HepG2 (cell line): Measurements from ENCODE around the gene SERPINB6. TPM values are rescaled to one million over a fixed set of nuclear protein-coding genes. Genes with fewer than 3 reads are reported as not detected.

Experiments
- ATAC-seq: fragments of 200-7000 bp; cut with Tn5 transposase; 3 replicates; pipeline ENCODE4 v1.9.1; 2020; ENCODE audit warnings: mild to moderate bottlenecking, moderate library complexity
- BruUV-seq: library from RNA; stranded (reverse); fragments of 400-500 nt; replicated peaks from 2 replicates; lab custom pipeline; 2021; lab: Mats Ljungman, UMichigan
- CTCF ChIA-PET: fragments of 300-600 bp; formaldehyde crosslinking; extraction: SDS; loops from one replicate; lab custom pipeline; 2021; ENCODE audit warnings: low total read pairs, inconsistent platforms, low intra/inter-chr PET ratio; lab: Yijun Ruan, JAX
- POLR2A ChIA-PET: fragments of 350-600 bp; sonication (Branson Sonifier 250); formaldehyde crosslinking; loops from one replicate; lab custom pipeline; 2020; ENCODE audit warnings: antibody characterized with exemption, inconsistent platforms; lab: Yijun Ruan, JAX
- DNase-seq: peaks from one replicate; pipeline ENCODE4 v3.0.0-alpha.2; 2015; ENCODE audit warnings: low spot score
- FAIRE-seq: peaks from 3 replicates; lab custom pipeline; 2011; peaks lifted over from hg19 to GRCh38; lab: Jason Lieb, UNC
- H2AFZ ChIP-seq: one replicate; pipeline ENCODE4 v1.6.1; 2011; ENCODE audit warnings: low read length, inconsistent platforms
- H3K27ac ChIP-seq: fragments of 300-600 bp; 3 replicates; pipeline ENCODE4 v1.8.0; 2011; ENCODE audit warnings: mixed run types, mild to moderate bottlenecking, mixed read lengths, low read length, inconsistent platforms; ENCODE audit not compliant: insufficient read depth; ENCODE audit errors: extremely low read length
- H3K27me3 ChIP-seq, 2 experiments: fragments of 200-600 bp in 1 of 2; 2 replicates in 1 of 2; 3 replicates in 1 of 2; pipeline versions ENCODE4 v1.6.0 to v1.8.0; 2011; ENCODE audit warnings: low read length in 2 of 2, mild to moderate bottlenecking in 2 of 2, moderate library complexity in 2 of 2, inconsistent platforms in 1 of 2; ENCODE audit not compliant: insufficient read depth in 2 of 2, control insufficient read depth in 1 of 2
- H3K36me3 ChIP-seq, 2 experiments: fragments of 200-600 bp in 1 of 2; replicated peaks in 1 of 2; 2 replicates in 1 of 2; 3 replicates in 1 of 2; pipeline versions ENCODE4 v1.5.1 to v1.8.0; 2011; ENCODE audit warnings: low read length in 2 of 2, inconsistent platforms in 1 of 2; ENCODE audit not compliant: insufficient read depth in 2 of 2, control insufficient read depth in 1 of 2
- H3K4me1 ChIP-seq: 2 replicates; pipeline ENCODE4 v1.5.1; 2012; ENCODE audit warnings: low read length, inconsistent platforms; ENCODE audit not compliant: insufficient read depth
- H3K4me2 ChIP-seq: 2 replicates; pipeline ENCODE4 v1.6.0; 2011; ENCODE audit warnings: low read depth, low read length, inconsistent platforms
- H3K4me3 ChIP-seq, 3 experiments: fragments of 200-600 bp in 1 of 3; sonication (generic), shearing (Covaris generic) in 1 of 3; replicated peaks in 1 of 3; 2 replicates each; pipeline ENCODE4 v1.5.1; 2011 to 2016; ENCODE audit warnings: low read length in 3 of 3, inconsistent platforms in 2 of 3, low read depth in 2 of 3, mild to moderate bottlenecking in 2 of 3, control low read depth in 1 of 3, mixed read lengths in 1 of 3; ENCODE audit not compliant: insufficient read depth in 1 of 3
- H3K79me2 ChIP-seq: one replicate; pipeline ENCODE4 v1.6.1; 2011; ENCODE audit warnings: low read length, inconsistent platforms; ENCODE audit not compliant: insufficient read depth
- H3K9ac ChIP-seq: 2 replicates; pipeline ENCODE4 v1.6.0; 2011; ENCODE audit warnings: mild to moderate bottlenecking, low read depth, low read length, inconsistent platforms; ENCODE audit not compliant: insufficient read depth
- H3K9me3 ChIP-seq: 2 replicates; pipeline ENCODE4 v1.5.1; 2012; ENCODE audit warnings: mild to moderate bottlenecking, low read length
- H4K20me1 ChIP-seq: 2 replicates; pipeline ENCODE4 v1.6.0; 2011; ENCODE audit warnings: inconsistent platforms, mild to moderate bottlenecking, low read length, moderate library complexity; ENCODE audit not compliant: insufficient read depth
- FOXO4 ChIP-seq: sonication (generic); formaldehyde crosslinking; conservative IDR thresholded peaks from 2 replicates; pipeline ENCODE4 v1.8.1; 2023; ENCODE audit warnings: missing genetic modification reagents
- MIER2 ChIP-seq: IDR thresholded peaks from 2 replicates; pipeline ENCODE4 v1.6.1; 2016; ENCODE audit warnings: missing biosample characterization, missing genetic modification reagents
- NR1H2 ChIP-seq: sonication (generic); formaldehyde crosslinking; IDR thresholded peaks from 2 replicates; pipeline ENCODE4 v1.8.1; 2022; ENCODE audit warnings: low read depth, missing genetic modification reagents, borderline replicate concordance
- PRMT3 ChIP-seq: sonication (generic); formaldehyde crosslinking; IDR thresholded peaks from 2 replicates; pipeline ENCODE4 v1.8.1; 2022; ENCODE audit warnings: low read depth, mild to moderate bottlenecking, moderate library complexity, missing genetic modification reagents, borderline replicate concordance
- STAT5B ChIP-seq: sonication (generic); formaldehyde crosslinking; IDR thresholded peaks from 2 replicates; pipeline ENCODE4 v1.4.0; 2020; ENCODE audit warnings: missing genetic modification reagents
- THRA ChIP-seq: sonication (generic); formaldehyde crosslinking; IDR thresholded peaks from 2 replicates; pipeline ENCODE4 v1.4.0; 2020; ENCODE audit warnings: missing genetic modification reagents, borderline replicate concordance
- ZBTB14 ChIP-seq: sonication (generic); formaldehyde crosslinking; IDR thresholded peaks from 2 replicates; pipeline ENCODE4 v1.4.0; 2020; ENCODE audit warnings: missing genetic modification reagents
- ZNF33B ChIP-seq: sonication (generic); formaldehyde crosslinking; IDR thresholded peaks from 2 replicates; pipeline ENCODE4 v1.5.1; 2020; ENCODE audit warnings: mild to moderate bottlenecking, missing genetic modification reagents
- ZNF382 ChIP-seq: sonication (generic); formaldehyde crosslinking; IDR thresholded peaks from 2 replicates; pipeline ENCODE4 v1.5.0; 2020; ENCODE audit warnings: missing genetic modification reagents, mild to moderate bottlenecking, borderline replicate concordance
- WGBS: methylation state at CpG from one replicate; pipeline ENCODE4 v1.1.6; 2017; ENCODE audit warnings: low lambda C conversion rate; 5-methylcytosine and 5-hydroxymethylcytosine counted together
- in situ Hi-C: cut with HindIII; loops from 2 replicates; pipeline ENCODE4 v1.10.0; 2017; ENCODE audit warnings: low pct_unique_long_range_greater_than_20kb; ENCODE audit not compliant: extremely low pct_ligation_motif_present
- intact Hi-C: fragments of 100-400 bp; cut with micrococcal nuclease; formaldehyde crosslinking; loops from one replicate; pipeline ENCODE4 v1.10.0; 2022; ENCODE audit not compliant: unreplicated experiment
- polyA plus RNA-seq, 8 experiments: library from polyadenylated mRNA; depleted of rRNA in 3 of 8; stranded (reverse) in 7 of 8; unstranded in 1 of 8; fragments of >200 nt; fragmentation: Illumina TruSeq in 4 of 8; extraction: Trizol in 4 of 8; gene quantifications; 2 replicates each; pipeline versions ENCODE4 v1.2.1 to v1.2.3, GENCODE V29; 2011 to 2016; ENCODE audit warnings: low read depth in 4 of 8, missing spikeins in 1 of 8, mixed read lengths in 1 of 8; ENCODE audit not compliant: insufficient read depth in 1 of 8
- total RNA-seq, 5 experiments: library from RNA; depleted of rRNA; stranded (reverse); fragments of >200 nt; fragmentation: Illumina TruSeq; extraction: Trizol; gene quantifications; 2 replicates each; pipeline ENCODE4 v1.2.3, GENCODE V29; 2016; ENCODE audit warnings: low read depth in 1 of 5
- TF ChIP-seq, protein P1 (sequence below): sonication (generic); formaldehyde crosslinking; IDR thresholded peaks from 2 replicates; pipeline ENCODE4 v1.4.0; 2020; ENCODE audit warnings: missing genetic modification reagents

SERPINB6 gene
- total and polyA plus RNA-seq, 2 of the 13 experiments (the other 11 are each of a cell fraction or from before 2014, with no cell fraction given), result 38.2 to 61.3 TPM

DNA sequence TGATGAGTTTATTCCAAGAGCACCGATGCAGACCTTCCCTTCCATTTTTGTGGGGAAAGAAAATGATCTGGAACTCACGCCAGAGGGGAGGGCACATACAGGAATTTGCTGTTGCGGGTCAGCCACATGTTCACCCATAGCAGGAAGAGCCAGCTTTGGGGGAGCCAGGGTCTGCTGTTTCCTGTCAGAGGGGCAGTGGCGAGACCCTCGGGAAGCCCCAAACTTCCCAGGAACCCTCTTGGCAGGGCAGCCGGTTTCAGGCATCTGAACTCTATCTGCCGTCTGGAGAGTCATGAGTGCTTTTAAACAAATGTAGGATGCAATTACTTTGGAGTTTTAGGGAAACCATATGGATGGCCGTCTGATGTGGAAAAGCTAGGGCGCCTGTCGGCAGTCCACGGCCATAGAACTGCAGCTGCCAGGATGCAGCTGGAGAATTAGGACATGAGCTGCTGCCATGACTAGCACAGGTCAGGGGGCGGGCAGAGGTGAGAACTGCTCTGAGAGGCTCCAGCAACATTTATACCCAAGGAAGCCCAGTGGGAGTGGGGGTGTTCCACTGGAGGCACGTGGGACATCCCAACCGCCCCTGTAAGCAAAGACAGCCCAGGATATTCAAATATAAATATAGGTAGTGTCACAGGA is 53.4 kb downstream of the SERPINB6 start:
- H3K4me2 ChIP-seq, result no peak overlapping the region
- ChIA-PET CTCF (no interaction called here), POLR2A (no interaction called here)
- no peaks in the 10 kb centered on the region for H4K20me1 ChIP-seq
- no peak overlapping the region for H3K9ac ChIP-seq
- H2AFZ ChIP-seq, result no peak overlapping the region
- H3K27me3 ChIP-seq, result peaks cover 0 to 35% of the 10 kb centered on the region in 2 experiments; a peak in 4 of 5 replicates
- TF ChIP-seq ZBTB14 (CRISPR knock-in tag) (no peak), PRMT3 (no peak), ZNF33B (CRISPR knock-in tag) (no peak), MIER2 (CRISPR knock-in tag) (no peak), NR1H2 (CRISPR knock-in tag) (no peak), STAT5B (CRISPR knock-in tag) (no peak), FOXO4 (no peak), ZNF382 (CRISPR knock-in tag) (no peak), THRA (CRISPR knock-in tag) (no peak)
- TF ChIP-seq, protein P1, sequence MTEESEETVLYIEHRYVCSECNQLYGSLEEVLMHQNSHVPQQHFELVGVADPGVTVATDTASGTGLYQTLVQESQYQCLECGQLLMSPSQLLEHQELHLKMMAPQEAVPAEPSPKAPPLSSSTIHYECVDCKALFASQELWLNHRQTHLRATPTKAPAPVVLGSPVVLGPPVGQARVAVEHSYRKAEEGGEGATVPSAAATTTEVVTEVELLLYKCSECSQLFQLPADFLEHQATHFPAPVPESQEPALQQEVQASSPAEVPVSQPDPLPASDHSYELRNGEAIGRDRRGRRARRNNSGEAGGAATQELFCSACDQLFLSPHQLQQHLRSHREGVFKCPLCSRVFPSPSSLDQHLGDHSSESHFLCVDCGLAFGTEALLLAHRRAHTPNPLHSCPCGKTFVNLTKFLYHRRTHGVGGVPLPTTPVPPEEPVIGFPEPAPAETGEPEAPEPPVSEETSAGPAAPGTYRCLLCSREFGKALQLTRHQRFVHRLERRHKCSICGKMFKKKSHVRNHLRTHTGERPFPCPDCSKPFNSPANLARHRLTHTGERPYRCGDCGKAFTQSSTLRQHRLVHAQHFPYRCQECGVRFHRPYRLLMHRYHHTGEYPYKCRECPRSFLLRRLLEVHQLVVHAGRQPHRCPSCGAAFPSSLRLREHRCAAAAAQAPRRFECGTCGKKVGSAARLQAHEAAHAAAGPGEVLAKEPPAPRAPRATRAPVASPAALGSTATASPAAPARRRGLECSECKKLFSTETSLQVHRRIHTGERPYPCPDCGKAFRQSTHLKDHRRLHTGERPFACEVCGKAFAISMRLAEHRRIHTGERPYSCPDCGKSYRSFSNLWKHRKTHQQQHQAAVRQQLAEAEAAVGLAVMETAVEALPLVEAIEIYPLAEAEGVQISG (CRISPR knock-in tag), result no peak
- in situ Hi-C loops, result no loop called here
- 42% methylated on average over 14 of the region's 14 CpGs for WGBS
- intact Hi-C loops, result no loop called here
- FAIRE-seq (no peak), DNase-seq (no peak), ATAC-seq (no peak)
- H3K36me3 ChIP-seq, result no peaks in the 10 kb centered on the region
- peaks cover 35% of the 10 kb centered on the region for H3K4me1 ChIP-seq
- no peaks in the 10 kb centered on the region for H3K79me2 ChIP-seq
- H3K9me3 ChIP-seq, result no peaks in the 10 kb centered on the region
- BruUV-seq, result no TSS peak
- no peak overlapping the region for H3K27ac ChIP-seq
- no peak overlapping the region for H3K4me3 ChIP-seq
